H1 (cell line): ENCODE measurements around the gene ACSL3. TPM values are rescaled to one million over a fixed set of nuclear protein-coding genes. Genes with fewer than 3 reads are reported as not detected.

Experiments
- CEBPB ChIP-seq: IDR thresholded peaks from 2 replicates; pipeline ENCODE4 v1.6.1; 2012; ENCODE audit warnings: low read depth, low read length
- CHD7 ChIP-seq: fragments of 300-600 bp; sonication (generic); IDR thresholded peaks from 2 replicates; pipeline ENCODE4 v1.7.1; 2012; ENCODE audit warnings: low read length, moderate library complexity, mild to moderate bottlenecking, inconsistent platforms; ENCODE audit not compliant: insufficient replicate concordance
- EP300 ChIP-seq, 2 experiments: IDR thresholded peaks; 1 replicate in 1 of 2; 2 replicates in 1 of 2; pipeline ENCODE4 v1.6.1; 2011 to 2012; ENCODE audit warnings: low read depth in 2 of 2, low read length in 2 of 2, mild to moderate bottlenecking in 2 of 2, borderline replicate concordance in 1 of 2, inconsistent platforms in 1 of 2, moderate library complexity in 1 of 2
- HDAC6 ChIP-seq: IDR thresholded peaks from one replicate; pipeline ENCODE4 v1.7.1; 2012; ENCODE audit warnings: low read depth, mild to moderate bottlenecking, inconsistent platforms, low read length, moderate library complexity
- KDM4A ChIP-seq: IDR thresholded peaks from one replicate; pipeline ENCODE4 v1.7.1; 2012; ENCODE audit warnings: low read depth, mild to moderate bottlenecking, moderate library complexity, low read length, inconsistent platforms; ENCODE audit not compliant: severe bottlenecking
- NRF1 ChIP-seq: IDR thresholded peaks from 2 replicates; pipeline ENCODE4 v1.6.1; 2011; ENCODE audit warnings: mild to moderate bottlenecking, low read depth, low read length, improper control_type of control experiment
- POU5F1 ChIP-seq: IDR thresholded peaks from 2 replicates; pipeline ENCODE4 v1.6.1; 2011; ENCODE audit warnings: low read depth, mild to moderate bottlenecking, low read length, moderate library complexity
- USF2 ChIP-seq: IDR thresholded peaks from 2 replicates; pipeline ENCODE4 v1.6.1; 2011; ENCODE audit warnings: low read length, improper control_type of control experiment
- polyA plus RNA-seq, 7 experiments: library from polyadenylated mRNA; depleted of rRNA in 3 of 7; stranded (reverse) in 5 of 7; unstranded in 2 of 7; fragments of >200 nt in 5 of 7; fragments of 200-250 nt in 2 of 7; gene quantifications; 1 replicate in 5 of 7; 2 replicates in 1 of 7; 4 replicates in 1 of 7; pipeline versions ENCODE4 v1.2.1 to v1.2.3, GENCODE V29; 2011 to 2013; ENCODE audit warnings: missing spikeins in 2 of 7, mixed read lengths in 2 of 7
- total RNA-seq: library from RNA; stranded (reverse); fragmentation: NEBNext Ultra II Directional; extraction: Animal tissue kit (Norgen Biotek cat#: 25700); gene quantifications from 2 replicates; pipeline ENCODE4 v1.2.1, GENCODE V29; 2021

ACSL3 gene
- total and polyA plus RNA-seq, 2 of the 8 experiments (the other 6 are each of a cell fraction or from before 2014, with no cell fraction given): 37.5 to 98.1 TPM

- no peak for TF ChIP-seq CHD7
- no peak for TF ChIP-seq KDM4A
- TF ChIP-seq CEBPB: no peak
- TF ChIP-seq NRF1: no peak
- no peak for TF ChIP-seq POU5F1
- TF ChIP-seq HDAC6: no peak
- no peak for TF ChIP-seq EP300 (IDR thresholded peaks at IDR 0.05; ENCODE audit: borderline replicate concordance in 1 of 2, low read depth in 2 of 2, low read length in 2 of 2)
- TF ChIP-seq USF2: no peak
Observed at GRCh38 chr2:222891890-222892289, 31.1 kb downstream of the ACSL3 start (continued).
